Esophagus muscularis mucosa (tissue), 4 donors: ENCODE results near the gene SARS2.

Source experiments
- CTCF ChIP-seq, 3 experiments: fragments of 200-600 bp in 2 of 3; fragments of 450-650 bp in 1 of 3; sonication (generic) in 2 of 3; IDR thresholded peaks; one replicate each; pipeline ENCODE4 v1.5.1; 2017 to 2019; ENCODE audit warnings: antibody characterized with exemption in 3 of 3, mild to moderate bottlenecking in 2 of 3, moderate library complexity in 1 of 3
- EP300 ChIP-seq: sonication (generic); formaldehyde crosslinking; IDR thresholded peaks from one replicate; pipeline ENCODE4 v1.6.1; 2017; ENCODE audit warnings: antibody characterized with exemption
- POLR2A ChIP-seq: fragments of 450-650 bp; IDR thresholded peaks from one replicate; pipeline ENCODE4 v1.6.1; 2017; ENCODE audit warnings: antibody characterized with exemption, moderate library complexity, mild to moderate bottlenecking, low read depth

DNA sequence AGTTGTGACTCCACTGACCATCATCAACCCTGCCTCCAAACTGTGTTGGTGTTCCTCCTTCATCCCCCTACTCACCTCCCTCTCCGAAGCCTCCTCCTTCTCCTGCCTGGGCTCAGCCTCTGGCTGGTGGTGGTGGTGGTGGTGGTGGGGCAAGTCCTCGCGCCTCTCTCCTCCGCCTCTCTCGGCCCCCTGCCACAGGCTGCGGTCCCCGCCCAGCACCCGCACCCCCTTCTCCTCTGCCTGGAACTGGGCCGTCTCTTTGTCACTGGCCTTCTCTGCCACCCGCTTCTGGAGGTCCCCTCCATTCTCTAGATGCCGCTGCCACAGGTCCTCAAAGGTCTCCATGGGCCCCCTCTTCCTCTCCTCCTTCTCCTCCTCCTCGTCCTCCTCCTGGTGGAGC is 20.1 kb downstream of the SARS2 start:
- no peak for TF ChIP-seq POLR2A
- TF ChIP-seq CTCF (IDR thresholded peaks at IDR 0.05), result no peak
- no peak for TF ChIP-seq EP300
